Duodenal mucosa (tissue), 2 donors: ENCODE data around the gene UBL5.
"Not testable (repeated sequence)": the region's sequence is repeated elsewhere in the genome, so short reads cannot be mapped to it uniquely, and the experiment has no call there.

Experiments
- H3K27ac ChIP-seq: one replicate; pipeline ENCODE4 v1.7.0; 2013; ENCODE audit warnings: low read depth, low read length
- H3K27me3 ChIP-seq, 2 donors: one replicate each; pipeline ENCODE4 v1.7.0; 2013; ENCODE audit warnings: low read length in 2 of 2, control low read depth in 1 of 2; ENCODE audit not compliant: insufficient read depth in 2 of 2, control insufficient read depth in 1 of 2
- H3K36me3 ChIP-seq, 2 donors: one replicate each; pipeline ENCODE4 v1.7.0; 2013; ENCODE audit warnings: low read length in 2 of 2, control low read depth in 1 of 2; ENCODE audit not compliant: insufficient read depth in 2 of 2, control insufficient read depth in 1 of 2
- H3K4me1 ChIP-seq, 2 donors: one replicate each; pipeline ENCODE4 v1.7.0; 2013; ENCODE audit warnings: low read length in 2 of 2, control low read depth in 1 of 2; ENCODE audit not compliant: insufficient read depth in 2 of 2, control insufficient read depth in 1 of 2
- H3K4me3 ChIP-seq, 2 donors: one replicate each; pipeline ENCODE4 v1.7.0; 2013; ENCODE audit warnings: low read length in 2 of 2, low read depth in 1 of 2
- H3K9ac ChIP-seq, 2 donors: one replicate each; pipeline ENCODE4 v1.7.0; 2013; ENCODE audit warnings: low read length in 2 of 2, low read depth in 1 of 2
- H3K9me3 ChIP-seq, 2 donors: one replicate each; pipeline ENCODE4 v1.7.0; 2013; ENCODE audit warnings: low read length in 2 of 2, control low read depth in 1 of 2; ENCODE audit not compliant: control insufficient read depth in 1 of 2

UBL5 gene

GRCh38 chr19:9811139-9811538, 16.6 kb upstream of the UBL5 start:
- Histone ChIP-seq H3K27ac (no peak overlapping the region), H3K9ac (no peak overlapping the region), H3K36me3 (peaks cover 13 to 49% of the 10 kb centered on the region in 2 donors), H3K4me1 (no peaks in the 10 kb centered on the region), H3K4me3 (no peak overlapping the region), H3K27me3 (no peaks in the 10 kb centered on the region), H3K9me3 (peaks cover 0 to 3% of the 10 kb centered on the region in 2 donors)

- peak overlapping the region; percentile 99 for H3K27ac ChIP-seq
- peaks cover 0 to 3% of the 10 kb centered on the region in 2 donors for H3K9me3 ChIP-seq
- H3K27me3 ChIP-seq, result no peaks in the 10 kb centered on the region
- H3K9ac ChIP-seq, result peak overlapping the region; percentile 88 to 94
- peaks cover 0 to 4% of the 10 kb centered on the region in 2 donors for H3K36me3 ChIP-seq
- peaks cover 17 to 20% of the 10 kb centered on the region in 2 donors for H3K4me1 ChIP-seq
- peak overlapping the region; percentile 74 to 90 for H3K4me3 ChIP-seq
Observed at GRCh38 chr19:9818175-9818733, 9.5 kb upstream of the UBL5 start.

- H3K4me1 ChIP-seq, result peaks cover 17 to 20% of the 10 kb centered on the region in 2 donors
- peak within 1 kb of the TSS; percentile 74 to 90 for H3K4me3 ChIP-seq
- peaks cover 0 to 4% of the 10 kb centered on the region in 2 donors for H3K36me3 ChIP-seq
- H3K27ac ChIP-seq, result peak within 1 kb of the TSS; percentile 99
- peak within 1 kb of the TSS; percentile 88 to 94 for H3K9ac ChIP-seq
- H3K9me3 ChIP-seq, result peaks cover 0 to 3% of the 10 kb centered on the region in 2 donors
- H3K27me3 ChIP-seq, result no peaks in the 10 kb centered on the region
Observed at GRCh38 chr19:9818734-9819595, 8.8 kb upstream of the UBL5 start, which contains the start of gene FBXL12. FBXL12 (minus strand) TSS chr19:9819079; CDS start chr19:9818813, 266 bp downstream.

- H3K4me3 ChIP-seq, result peak overlapping the region; percentile 37 to 57
- peak overlapping the region; percentile 52 for H3K27ac ChIP-seq
- peaks cover 0 to 3% of the 10 kb centered on the region in 2 donors for H3K9me3 ChIP-seq
- H3K27me3 ChIP-seq, result no peaks in the 10 kb centered on the region
- peaks cover 17 to 20% of the 10 kb centered on the region in 2 donors for H3K4me1 ChIP-seq
- peak overlapping the region in 1 of 2 donors; percentile 43 for H3K9ac ChIP-seq
- H3K36me3 ChIP-seq, result peaks cover 0 to 4% of the 10 kb centered on the region in 2 donors
Observed at GRCh38 chr19:9819596-9819909, 8.2 kb upstream of the UBL5 start.

- peak overlapping the region; percentile 37 to 57 for H3K4me3 ChIP-seq
- not testable (repeated sequence) for H3K36me3 ChIP-seq, H3K9me3 ChIP-seq, H3K27me3 ChIP-seq
- peak overlapping the region; percentile 52 for H3K27ac ChIP-seq
- H3K4me1 ChIP-seq, result peaks cover 17 to 20% of the 10 kb centered on the region in 2 donors
- H3K9ac ChIP-seq, result peak overlapping the region in 1 of 2 donors; percentile 43
Observed at GRCh38 chr19:9820034-9820433, 7.7 kb upstream of the UBL5 start.

- Histone ChIP-seq H3K4me1 (peaks cover 12 to 23% of the 10 kb centered on the region in 2 donors), H3K27me3 (no peaks in the 10 kb centered on the region), H3K9me3 (no peaks in the 10 kb centered on the region), H3K4me3 (no peak overlapping the region), H3K9ac (no peak overlapping the region), H3K36me3 (no peaks in the 10 kb centered on the region), H3K27ac (no peak overlapping the region)
Observed at GRCh38 chr19:9823816-9824215, 3.9 kb upstream of the UBL5 start.

GRCh38 chr19:9828551-9829063, 889 bp downstream of the UBL5 start:
- peak overlapping the region; percentile 90 to 92 for H3K9ac ChIP-seq
- H3K4me1 ChIP-seq, result peaks cover 7 to 18% of the 10 kb centered on the region in 2 donors
- no peaks in the 10 kb centered on the region for H3K27me3 ChIP-seq
- H3K4me3 ChIP-seq, result peak overlapping the region; percentile 93 to 97
- no peak overlapping the region for H3K27ac ChIP-seq
- H3K36me3 ChIP-seq, result peaks cover 0 to 11% of the 10 kb centered on the region in 2 donors
- H3K9me3 ChIP-seq, result no peaks in the 10 kb centered on the region

- H3K27ac ChIP-seq, result no peak overlapping the region
- peaks cover 0 to 24% of the 10 kb centered on the region in 2 donors for H3K36me3 ChIP-seq
- no peak overlapping the region for H3K9ac ChIP-seq
- peak overlapping the region; percentile 92 for H3K4me3 ChIP-seq
- no peaks in the 10 kb centered on the region for H3K9me3 ChIP-seq
- H3K27me3 ChIP-seq, result no peaks in the 10 kb centered on the region
- H3K4me1 ChIP-seq, result peaks cover 10 to 11% of the 10 kb centered on the region in 2 donors
Observed at GRCh38 chr19:9834307-9834725, 6.6 kb downstream of the UBL5 start.

- no peaks in the 10 kb centered on the region for H3K27me3 ChIP-seq
- H3K9ac ChIP-seq, result peak within 1 kb of the TSS; percentile 68 to 87
- peaks cover 10 to 11% of the 10 kb centered on the region in 2 donors for H3K4me1 ChIP-seq
- no peaks in the 10 kb centered on the region for H3K9me3 ChIP-seq
- H3K36me3 ChIP-seq, result peaks cover 0 to 22% of the 10 kb centered on the region in 2 donors
- H3K27ac ChIP-seq, result peak within 1 kb of the TSS; percentile 51
- H3K4me3 ChIP-seq, result peak within 1 kb of the TSS; percentile 92
Observed at GRCh38 chr19:9834726-9835506, 7.2 kb downstream of the UBL5 start, which contains the start of gene PIN1. PIN1 (plus strand) TSS chr19:9835318; CDS start chr19:9835345, 27 bp downstream.
